Measurements from ENCODE around the gene GRIK2. TPM values are rescaled to one million over a fixed set of nuclear protein-coding genes. Genes with fewer than 3 reads are reported as not detected.

Gene GRIK2
- total RNA-seq, 1 experiment from 2014 or later, result 0.70 TPM

- Histone ChIP-seq H2BK12ac (ENCODE audit: insufficient read length, low read depth, low read length) (no peak overlapping the region), H3K23me2 (ENCODE audit: insufficient read length, low read depth, low read length, poor library complexity, severe bottlenecking) (peaks cover 32% of the 10 kb centered on the region), H3K9me3 (ENCODE audit: control insufficient read depth, low read depth, low read length) (no peaks in the 10 kb centered on the region), H3K23ac (ENCODE audit: insufficient read length, low read depth, low read length) (no peak overlapping the region), H2BK15ac (ENCODE audit: low read depth, low read length) (no peak overlapping the region), H3K56ac (ENCODE audit: insufficient read length, low read depth, low read length) (no peak overlapping the region), H2AK5ac (ENCODE audit: insufficient read length, low read length) (no peak overlapping the region), H4K8ac (replicated peaks; ENCODE audit: insufficient read length, low read depth, low read length) (no peak overlapping the region), H4K91ac (ENCODE audit: insufficient read length, low read depth, low read length) (no peak overlapping the region), H3K79me1 (ENCODE audit: insufficient read depth, low read depth, low read length, poor library complexity, severe bottlenecking) (no peaks in the 10 kb centered on the region), H2BK5ac (ENCODE audit: insufficient read length, low read length) (no peak overlapping the region), H2BK120ac (ENCODE audit: low read depth, low read length, poor library complexity, severe bottlenecking) (no peak overlapping the region), H3K9ac (ENCODE audit: extremely low read depth, insufficient read length, low read length) (no peak overlapping the region), H4K5ac (ENCODE audit: insufficient read length, low read depth, low read length) (no peak overlapping the region), H3K27ac (ENCODE audit: insufficient read length, low read depth, low read length) (no peak overlapping the region), H3K4me1 (ENCODE audit: insufficient read depth, low read length) (peaks cover 10% of the 10 kb centered on the region), H2AFZ (ENCODE audit: low read length) (no peak overlapping the region), H3K4me2 (ENCODE audit: insufficient read depth, insufficient read length, low read length) (no peak overlapping the region), H4K20me1 (ENCODE audit: control insufficient read depth, insufficient read depth, insufficient read length) (no peaks in the 10 kb centered on the region), H3K27me3 (ENCODE audit: insufficient read depth, low read length) (no peaks in the 10 kb centered on the region; the same call in 1 of the 2 replicates), H3K14ac (ENCODE audit: insufficient read depth, low read length) (no peak overlapping the region), H3K79me2 (ENCODE audit: insufficient read depth, low read length) (no peaks in the 10 kb centered on the region), H2BK20ac (ENCODE audit: low read depth, low read length, poor library complexity, severe bottlenecking) (no peak overlapping the region), H3K18ac (ENCODE audit: insufficient read length, low read depth, low read length) (no peak overlapping the region), H3K4ac (ENCODE audit: low read depth, low read length) (no peak overlapping the region), H3T11ph (ENCODE audit: low read length) (no peak overlapping the region)
- Mint-ChIP-seq H3K27me3 (ENCODE audit: low read depth) (peaks cover 73% of the 10 kb centered on the region), H3K9me3 (no peaks in the 10 kb centered on the region; a peak in 1 of 5 replicates), H3K4me1 (peaks cover 33 to 34% of the 10 kb centered on the region in 2 experiments), H3K4me3 (peak overlapping the region; percentile 56 to 80; a peak in 4 of 5 replicates), H3K36me3 (ENCODE audit: insufficient read depth in 1 of 3, low read depth in 3 of 3) (no peaks in the 10 kb centered on the region; a peak in 1 of 7 replicates), H3K27ac (no peak overlapping the region)
- WGBS (ENCODE audit: extremely low coverage, insufficient read length, low lambda C conversion rate), result no CpG with 5 or more reads among the region's 10 CpGs
- DNase-seq, result no peak
- no peak for TF ChIP-seq CTCF (conservative IDR thresholded peaks at IDR 0.05)
These were observed 7.0 kb downstream of the GRIK2 start for GRCh38 chr6:101400326-101401135.

All from H9 (cell line).